HTR-8/SVneo (cell line): ENCODE measurements around the gene LILRB1.
"Not testable (repeated sequence)": the region's sequence is repeated elsewhere in the genome, so short reads cannot be mapped to it uniquely, and the experiment has no call there.

ENCODE experiments used
- DNase-seq: peaks from one replicate; pipeline ENCODE4 v3.0.0; 2011; ENCODE audit warnings: low spot score, mixed read lengths; ENCODE audit not compliant: insufficient read length
- FAIRE-seq: peaks from 2 replicates; lab custom pipeline; 2011; peaks lifted over from hg19 to GRCh38; lab: Jason Lieb, UNC

Gene LILRB1

GRCh38 chr19:54624234-54624633, 6.0 kb upstream of the LILRB1 start:
- not testable (repeated sequence) for DNase-seq, FAIRE-seq

GRCh38 chr19:54624934-54625730, 5.2 kb upstream of the LILRB1 start:
- not testable (repeated sequence) for FAIRE-seq, DNase-seq

- FAIRE-seq (no peak), DNase-seq (no peak)
Observed at GRCh38 chr19:54626757-54627156, 3.5 kb upstream of the LILRB1 start.

GRCh38 chr19:54627912-54628311, 2.4 kb upstream of the LILRB1 start:
- DNase-seq, FAIRE-seq: not testable (repeated sequence)

- DNase-seq, result no peak
- FAIRE-seq, result no peak
Observed at GRCh38 chr19:54630782-54631181, 498 bp downstream of the LILRB1 start.

- not testable (repeated sequence) for FAIRE-seq, DNase-seq
Observed at GRCh38 chr19:54631489-54632337, 1.4 kb downstream of the LILRB1 start.

- FAIRE-seq, DNase-seq: not testable (repeated sequence)
Observed at GRCh38 chr19:54632517-54632916, 2.2 kb downstream of the LILRB1 start.

GRCh38 chr19:54633401-54633800, 3.1 kb downstream of the LILRB1 start:
- no peak for DNase-seq
- FAIRE-seq, result no peak

- DNase-seq, FAIRE-seq: not testable (repeated sequence)
Observed at GRCh38 chr19:54636081-54636480, 5.8 kb downstream of the LILRB1 start.

GRCh38 chr19:54638683-54639082, 8.4 kb downstream of the LILRB1 start:
- no peak for FAIRE-seq
- no peak for DNase-seq

GRCh38 chr19:54642953-54643352, 12.7 kb downstream of the LILRB1 start:
- not testable (repeated sequence) for DNase-seq, FAIRE-seq

- DNase-seq, result not testable (repeated sequence)
- FAIRE-seq, result peak; percentile 86
Observed at GRCh38 chr19:54643583-54643982, 13.3 kb downstream of the LILRB1 start.

GRCh38 chr19:54644056-54644455, 13.8 kb downstream of the LILRB1 start:
- DNase-seq, result no peak
- FAIRE-seq, result no peak

- FAIRE-seq (no peak), DNase-seq (no peak)
Observed at GRCh38 chr19:54646331-54646841, 16.1 kb downstream of the LILRB1 start.

GRCh38 chr19:54648129-54648528, 17.8 kb downstream of the LILRB1 start:
- DNase-seq (no peak), FAIRE-seq (no peak)

- DNase-seq (no peak), FAIRE-seq (no peak)
Observed at GRCh38 chr19:54650108-54650655, 19.9 kb downstream of the LILRB1 start.

GRCh38 chr19:54653181-54653809, 23.0 kb downstream of the LILRB1 start:
- FAIRE-seq (no peak), DNase-seq (peak; percentile 47)

- no peak for FAIRE-seq
Observed at GRCh38 chr19:54654447-54655321, 24.4 kb downstream of the LILRB1 start.

GRCh38 chr19:54659300-54659699, 29.0 kb downstream of the LILRB1 start:
- FAIRE-seq (no peak), DNase-seq (no peak)

More at GRCh38 chr19:54654447-54655321, 24.4 kb downstream of the LILRB1 start:
- no peak for DNase-seq
